GM12873 (cell line): ENCODE data around the gene ZC3H18.

Experiments used
- CTCF ChIP-seq: IDR thresholded peaks from 2 replicates; pipeline ENCODE4 v1.5.1; 2012; ENCODE audit warnings: low read depth, mild to moderate bottlenecking, moderate library complexity, low read length, control low read depth; ENCODE audit not compliant: insufficient read depth; ENCODE audit errors: missing control alignments

The ZC3H18 gene

GRCh38 chr16:88635671-88636319, 65.6 kb downstream of the ZC3H18 start:
- TF ChIP-seq CTCF: no peak

- no peak for TF ChIP-seq CTCF
Observed at GRCh38 chr16:88636488-88637265, 66.5 kb downstream of the ZC3H18 start.

GRCh38 chr16:88638323-88639230, 68.4 kb downstream of the ZC3H18 start, which contains the start of gene IL17C:
TSS of gene IL17C (plus strand) at chr16:88638572. CDS start at chr16:88638642, 70 bp downstream.
- TF ChIP-seq CTCF: no peak

- TF ChIP-seq CTCF: no peak
Observed at GRCh38 chr16:88639231-88640038, 69.2 kb downstream of the ZC3H18 start.

GRCh38 chr16:88640039-88640495, 69.9 kb downstream of the ZC3H18 start:
- TF ChIP-seq CTCF: no peak

GRCh38 chr16:88640498-88641247, 70.5 kb downstream of the ZC3H18 start:
- no peak for TF ChIP-seq CTCF
